Measurements from ENCODE around the gene TMEM59L. TPM values are rescaled to one million over a fixed set of nuclear protein-coding genes. Genes with fewer than 3 reads are reported as not detected.

Gene TMEM59L
- total and polyA plus RNA-seq, 9 of the 15 experiments (the other 6 are each of a cell fraction or from before 2014, with no cell fraction given): 0.37 TPM; not detected in 8

DNA sequence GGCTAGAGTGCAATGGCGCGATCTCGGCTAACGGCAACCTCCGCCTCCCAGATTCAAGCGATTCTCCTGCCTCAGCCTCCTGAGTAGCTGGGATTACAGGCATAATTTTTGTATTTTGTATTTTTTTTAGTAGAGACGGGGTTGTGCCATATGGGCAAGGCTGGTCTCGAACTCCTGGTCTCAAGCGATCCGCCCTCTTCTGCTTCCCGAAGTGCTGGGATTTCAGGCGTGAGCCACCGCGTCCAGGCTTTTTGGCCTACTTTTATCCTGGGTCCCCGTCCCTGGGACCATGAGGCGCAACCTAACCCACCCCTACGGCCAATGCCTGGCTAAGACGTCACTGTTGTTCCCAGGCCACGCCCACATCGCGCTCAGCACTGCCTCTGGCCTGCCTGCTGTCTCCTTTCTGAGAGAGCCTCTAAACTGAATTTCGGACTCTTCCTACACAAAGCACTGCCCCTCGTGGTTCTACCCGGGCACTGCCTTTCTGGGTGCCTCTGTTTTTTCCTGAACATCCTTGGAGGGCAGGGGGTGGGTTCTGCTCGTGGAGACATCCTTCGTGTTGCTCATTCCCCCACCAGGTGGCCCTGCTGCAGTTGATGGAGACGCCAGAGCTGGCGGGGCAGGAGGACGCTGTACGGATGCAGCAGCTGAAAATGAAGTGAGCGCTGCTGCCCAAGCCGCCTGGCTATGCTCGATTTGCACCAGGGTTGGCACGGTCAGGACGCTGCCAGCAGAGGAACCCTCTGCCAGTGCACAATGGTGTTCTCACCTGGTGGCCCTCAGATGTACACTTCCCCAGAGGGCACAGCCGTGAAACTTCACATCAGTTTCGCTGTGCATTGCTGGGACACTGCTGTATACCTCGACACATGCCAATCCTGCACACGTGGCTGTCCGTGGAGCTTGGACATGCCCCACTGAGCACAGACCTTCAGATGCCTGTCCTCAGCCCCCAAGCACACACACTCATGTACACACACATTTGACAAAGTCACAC, 22.1 kb upstream of the TMEM59L start (continued):
- peak; percentile 11 for TF ChIP-seq POU5F1 (IDR thresholded peaks at IDR 0.05; ENCODE audit: borderline replicate concordance, low read depth, low read length, partially characterized antibody)
- TF ChIP-seq MEF2A (IDR thresholded peaks at IDR 0.05; ENCODE audit: control insufficient read depth, low read depth, low read length): no peak
- TF ChIP-seq, protein P1, sequence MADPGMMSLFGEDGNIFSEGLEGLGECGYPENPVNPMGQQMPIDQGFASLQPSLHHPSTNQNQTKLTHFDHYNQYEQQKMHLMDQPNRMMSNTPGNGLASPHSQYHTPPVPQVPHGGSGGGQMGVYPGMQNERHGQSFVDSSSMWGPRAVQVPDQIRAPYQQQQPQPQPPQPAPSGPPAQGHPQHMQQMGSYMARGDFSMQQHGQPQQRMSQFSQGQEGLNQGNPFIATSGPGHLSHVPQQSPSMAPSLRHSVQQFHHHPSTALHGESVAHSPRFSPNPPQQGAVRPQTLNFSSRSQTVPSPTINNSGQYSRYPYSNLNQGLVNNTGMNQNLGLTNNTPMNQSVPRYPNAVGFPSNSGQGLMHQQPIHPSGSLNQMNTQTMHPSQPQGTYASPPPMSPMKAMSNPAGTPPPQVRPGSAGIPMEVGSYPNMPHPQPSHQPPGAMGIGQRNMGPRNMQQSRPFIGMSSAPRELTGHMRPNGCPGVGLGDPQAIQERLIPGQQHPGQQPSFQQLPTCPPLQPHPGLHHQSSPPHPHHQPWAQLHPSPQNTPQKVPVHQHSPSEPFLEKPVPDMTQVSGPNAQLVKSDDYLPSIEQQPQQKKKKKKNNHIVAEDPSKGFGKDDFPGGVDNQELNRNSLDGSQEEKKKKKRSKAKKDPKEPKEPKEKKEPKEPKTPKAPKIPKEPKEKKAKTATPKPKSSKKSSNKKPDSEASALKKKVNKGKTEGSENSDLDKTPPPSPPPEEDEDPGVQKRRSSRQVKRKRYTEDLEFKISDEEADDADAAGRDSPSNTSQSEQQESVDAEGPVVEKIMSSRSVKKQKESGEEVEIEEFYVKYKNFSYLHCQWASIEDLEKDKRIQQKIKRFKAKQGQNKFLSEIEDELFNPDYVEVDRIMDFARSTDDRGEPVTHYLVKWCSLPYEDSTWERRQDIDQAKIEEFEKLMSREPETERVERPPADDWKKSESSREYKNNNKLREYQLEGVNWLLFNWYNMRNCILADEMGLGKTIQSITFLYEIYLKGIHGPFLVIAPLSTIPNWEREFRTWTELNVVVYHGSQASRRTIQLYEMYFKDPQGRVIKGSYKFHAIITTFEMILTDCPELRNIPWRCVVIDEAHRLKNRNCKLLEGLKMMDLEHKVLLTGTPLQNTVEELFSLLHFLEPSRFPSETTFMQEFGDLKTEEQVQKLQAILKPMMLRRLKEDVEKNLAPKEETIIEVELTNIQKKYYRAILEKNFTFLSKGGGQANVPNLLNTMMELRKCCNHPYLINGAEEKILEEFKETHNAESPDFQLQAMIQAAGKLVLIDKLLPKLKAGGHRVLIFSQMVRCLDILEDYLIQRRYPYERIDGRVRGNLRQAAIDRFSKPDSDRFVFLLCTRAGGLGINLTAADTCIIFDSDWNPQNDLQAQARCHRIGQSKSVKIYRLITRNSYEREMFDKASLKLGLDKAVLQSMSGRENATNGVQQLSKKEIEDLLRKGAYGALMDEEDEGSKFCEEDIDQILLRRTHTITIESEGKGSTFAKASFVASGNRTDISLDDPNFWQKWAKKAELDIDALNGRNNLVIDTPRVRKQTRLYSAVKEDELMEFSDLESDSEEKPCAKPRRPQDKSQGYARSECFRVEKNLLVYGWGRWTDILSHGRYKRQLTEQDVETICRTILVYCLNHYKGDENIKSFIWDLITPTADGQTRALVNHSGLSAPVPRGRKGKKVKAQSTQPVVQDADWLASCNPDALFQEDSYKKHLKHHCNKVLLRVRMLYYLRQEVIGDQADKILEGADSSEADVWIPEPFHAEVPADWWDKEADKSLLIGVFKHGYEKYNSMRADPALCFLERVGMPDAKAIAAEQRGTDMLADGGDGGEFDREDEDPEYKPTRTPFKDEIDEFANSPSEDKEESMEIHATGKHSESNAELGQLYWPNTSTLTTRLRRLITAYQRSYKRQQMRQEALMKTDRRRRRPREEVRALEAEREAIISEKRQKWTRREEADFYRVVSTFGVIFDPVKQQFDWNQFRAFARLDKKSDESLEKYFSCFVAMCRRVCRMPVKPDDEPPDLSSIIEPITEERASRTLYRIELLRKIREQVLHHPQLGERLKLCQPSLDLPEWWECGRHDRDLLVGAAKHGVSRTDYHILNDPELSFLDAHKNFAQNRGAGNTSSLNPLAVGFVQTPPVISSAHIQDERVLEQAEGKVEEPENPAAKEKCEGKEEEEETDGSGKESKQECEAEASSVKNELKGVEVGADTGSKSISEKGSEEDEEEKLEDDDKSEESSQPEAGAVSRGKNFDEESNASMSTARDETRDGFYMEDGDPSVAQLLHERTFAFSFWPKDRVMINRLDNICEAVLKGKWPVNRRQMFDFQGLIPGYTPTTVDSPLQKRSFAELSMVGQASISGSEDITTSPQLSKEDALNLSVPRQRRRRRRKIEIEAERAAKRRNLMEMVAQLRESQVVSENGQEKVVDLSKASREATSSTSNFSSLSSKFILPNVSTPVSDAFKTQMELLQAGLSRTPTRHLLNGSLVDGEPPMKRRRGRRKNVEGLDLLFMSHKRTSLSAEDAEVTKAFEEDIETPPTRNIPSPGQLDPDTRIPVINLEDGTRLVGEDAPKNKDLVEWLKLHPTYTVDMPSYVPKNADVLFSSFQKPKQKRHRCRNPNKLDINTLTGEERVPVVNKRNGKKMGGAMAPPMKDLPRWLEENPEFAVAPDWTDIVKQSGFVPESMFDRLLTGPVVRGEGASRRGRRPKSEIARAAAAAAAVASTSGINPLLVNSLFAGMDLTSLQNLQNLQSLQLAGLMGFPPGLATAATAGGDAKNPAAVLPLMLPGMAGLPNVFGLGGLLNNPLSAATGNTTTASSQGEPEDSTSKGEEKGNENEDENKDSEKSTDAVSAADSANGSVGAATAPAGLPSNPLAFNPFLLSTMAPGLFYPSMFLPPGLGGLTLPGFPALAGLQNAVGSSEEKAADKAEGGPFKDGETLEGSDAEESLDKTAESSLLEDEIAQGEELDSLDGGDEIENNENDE (IDR thresholded peaks at IDR 0.05; ENCODE audit: low read depth, low read length): no peak
- TF ChIP-seq, protein P2, sequence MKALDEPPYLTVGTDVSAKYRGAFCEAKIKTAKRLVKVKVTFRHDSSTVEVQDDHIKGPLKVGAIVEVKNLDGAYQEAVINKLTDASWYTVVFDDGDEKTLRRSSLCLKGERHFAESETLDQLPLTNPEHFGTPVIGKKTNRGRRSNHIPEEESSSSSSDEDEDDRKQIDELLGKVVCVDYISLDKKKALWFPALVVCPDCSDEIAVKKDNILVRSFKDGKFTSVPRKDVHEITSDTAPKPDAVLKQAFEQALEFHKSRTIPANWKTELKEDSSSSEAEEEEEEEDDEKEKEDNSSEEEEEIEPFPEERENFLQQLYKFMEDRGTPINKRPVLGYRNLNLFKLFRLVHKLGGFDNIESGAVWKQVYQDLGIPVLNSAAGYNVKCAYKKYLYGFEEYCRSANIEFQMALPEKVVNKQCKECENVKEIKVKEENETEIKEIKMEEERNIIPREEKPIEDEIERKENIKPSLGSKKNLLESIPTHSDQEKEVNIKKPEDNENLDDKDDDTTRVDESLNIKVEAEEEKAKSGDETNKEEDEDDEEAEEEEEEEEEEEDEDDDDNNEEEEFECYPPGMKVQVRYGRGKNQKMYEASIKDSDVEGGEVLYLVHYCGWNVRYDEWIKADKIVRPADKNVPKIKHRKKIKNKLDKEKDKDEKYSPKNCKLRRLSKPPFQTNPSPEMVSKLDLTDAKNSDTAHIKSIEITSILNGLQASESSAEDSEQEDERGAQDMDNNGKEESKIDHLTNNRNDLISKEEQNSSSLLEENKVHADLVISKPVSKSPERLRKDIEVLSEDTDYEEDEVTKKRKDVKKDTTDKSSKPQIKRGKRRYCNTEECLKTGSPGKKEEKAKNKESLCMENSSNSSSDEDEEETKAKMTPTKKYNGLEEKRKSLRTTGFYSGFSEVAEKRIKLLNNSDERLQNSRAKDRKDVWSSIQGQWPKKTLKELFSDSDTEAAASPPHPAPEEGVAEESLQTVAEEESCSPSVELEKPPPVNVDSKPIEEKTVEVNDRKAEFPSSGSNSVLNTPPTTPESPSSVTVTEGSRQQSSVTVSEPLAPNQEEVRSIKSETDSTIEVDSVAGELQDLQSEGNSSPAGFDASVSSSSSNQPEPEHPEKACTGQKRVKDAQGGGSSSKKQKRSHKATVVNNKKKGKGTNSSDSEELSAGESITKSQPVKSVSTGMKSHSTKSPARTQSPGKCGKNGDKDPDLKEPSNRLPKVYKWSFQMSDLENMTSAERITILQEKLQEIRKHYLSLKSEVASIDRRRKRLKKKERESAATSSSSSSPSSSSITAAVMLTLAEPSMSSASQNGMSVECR (CRISPR knock-in tag; IDR thresholded peaks at IDR 0.05): peak; percentile 52
- peak; percentile 33; the same call in 1 of the 2 replicates for TF ChIP-seq PHF8 (IDR thresholded peaks at IDR 0.05; ENCODE audit: borderline replicate concordance, low read length)
